GM19452 (cell line): ENCODE data around the gene BRIX1.
"Not testable (repeated sequence)": the region's sequence is repeated elsewhere in the genome, so short reads cannot be mapped to it uniquely, and the experiment has no call there.

Experiments
- ATAC-seq: cut with Tn5 transposase; IDR thresholded peaks from one replicate; pipeline ENCODE4 v1.9.1; 2021; ENCODE audit not compliant: unreplicated experiment

The BRIX1 gene

GRCh38 chr5:34914671-34915138, 806 bp upstream of the BRIX1 start:
- ATAC-seq, result peak; percentile 14

DNA sequence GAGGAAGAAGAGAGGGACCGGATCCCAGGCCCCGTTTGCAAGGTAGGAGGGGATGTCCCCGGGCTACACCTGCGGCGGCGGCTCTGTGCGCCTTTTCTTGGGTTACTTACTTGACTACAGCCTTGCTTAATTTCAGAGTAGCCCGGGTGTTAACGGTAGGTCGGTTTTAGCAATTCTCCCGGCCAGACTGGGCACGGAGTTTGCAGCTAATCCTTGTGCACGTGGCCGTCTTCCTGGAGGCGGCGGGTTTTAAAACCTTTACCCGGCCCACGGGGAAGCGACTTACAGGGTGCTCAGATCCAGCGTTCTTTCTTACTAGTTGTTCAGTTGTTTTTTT, 313 bp downstream of the BRIX1 start:
- peak; percentile 14 for ATAC-seq

- ATAC-seq, result no peak
These were observed 1.0 kb downstream of the BRIX1 start for GRCh38 chr5:34916518-34916917.

- no peak for ATAC-seq
These were observed 2.5 kb downstream of the BRIX1 start for GRCh38 chr5:34918025-34918424.

DNA sequence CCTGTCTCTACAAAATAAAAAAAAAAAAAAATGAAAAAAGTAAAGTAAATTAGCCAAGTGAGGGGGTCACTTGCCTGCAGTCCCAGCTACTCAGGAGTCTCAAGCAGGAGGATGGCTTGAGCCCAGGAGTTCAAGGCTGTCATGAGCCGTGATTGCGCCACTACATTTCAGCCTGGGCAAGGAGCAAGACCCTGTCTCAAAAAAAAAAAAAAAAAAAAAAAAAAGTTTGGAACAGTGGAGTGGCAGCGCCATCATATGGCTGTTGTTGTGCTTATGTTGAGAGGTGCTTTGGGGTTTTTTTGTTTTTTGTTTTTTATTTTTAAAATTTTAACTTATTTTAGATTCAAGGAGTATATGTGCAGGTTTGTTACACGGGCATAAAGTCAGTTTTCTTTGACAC, 3.6 kb downstream of the BRIX1 start:
- ATAC-seq, result no peak

GRCh38 chr5:34923256-34923655, 7.7 kb downstream of the BRIX1 start:
- ATAC-seq, result not testable (repeated sequence)

DNA sequence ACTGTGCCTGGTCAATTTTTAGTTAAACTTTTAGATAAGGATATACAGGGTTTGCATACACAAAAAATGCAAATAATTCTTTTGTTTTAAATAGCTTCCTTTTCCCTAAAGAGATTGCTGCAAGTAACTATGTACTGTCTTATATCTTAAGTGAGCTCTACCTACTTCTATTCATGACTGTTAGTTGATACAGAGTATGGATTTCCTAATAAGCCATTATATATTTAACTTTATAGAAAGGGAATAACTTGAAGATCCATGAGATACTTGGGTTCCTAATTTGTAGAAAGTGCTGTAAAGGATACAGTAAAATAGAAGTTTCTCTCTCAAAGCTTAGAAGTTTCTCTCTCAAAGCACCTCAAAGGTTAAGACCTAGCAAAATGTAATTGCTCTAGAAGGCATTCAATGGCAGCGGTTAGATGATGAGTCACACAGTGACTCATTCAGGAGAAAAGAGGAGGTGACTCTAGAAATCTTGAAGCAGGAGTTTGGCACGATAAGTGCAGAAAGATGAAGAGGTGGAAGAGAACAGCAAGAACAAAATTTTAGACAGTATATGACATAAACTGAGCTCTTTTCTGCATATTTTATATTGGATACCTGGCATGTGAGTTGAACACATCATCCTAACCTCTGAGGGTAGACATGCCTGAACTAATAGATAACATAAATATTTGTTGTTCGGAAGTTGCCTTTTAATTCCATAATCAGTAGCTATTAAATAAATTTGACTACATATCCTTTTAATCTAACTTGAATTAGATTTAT, 8.4 kb downstream of the BRIX1 start:
- ATAC-seq, result peak; percentile 60

GRCh38 chr5:34924462-34924765, 8.9 kb downstream of the BRIX1 start:
- ATAC-seq, result no peak

GRCh38 chr5:34926318-34926888, 10.9 kb downstream of the BRIX1 start:
- ATAC-seq, result no peak

DNA sequence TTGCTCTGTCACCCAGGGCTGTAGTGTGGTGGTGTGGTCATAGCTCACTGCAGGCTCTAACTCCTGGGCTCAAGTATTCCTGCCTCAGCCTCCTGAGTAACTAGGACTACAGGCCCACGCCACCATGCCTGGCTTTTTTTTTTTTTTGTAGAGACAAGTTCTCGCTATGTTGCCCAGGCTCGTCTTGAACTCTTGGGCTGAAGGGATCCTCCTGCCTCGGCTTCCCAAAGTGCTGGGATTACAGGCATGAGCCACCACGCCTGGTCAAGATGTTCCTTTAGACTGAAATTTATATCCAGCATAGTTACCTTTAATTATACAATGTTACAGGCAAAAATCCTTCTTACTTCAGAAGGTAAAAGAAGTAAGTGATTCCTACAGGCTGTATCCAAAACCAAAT, 12.3 kb downstream of the BRIX1 start:
- no peak for ATAC-seq

DNA sequence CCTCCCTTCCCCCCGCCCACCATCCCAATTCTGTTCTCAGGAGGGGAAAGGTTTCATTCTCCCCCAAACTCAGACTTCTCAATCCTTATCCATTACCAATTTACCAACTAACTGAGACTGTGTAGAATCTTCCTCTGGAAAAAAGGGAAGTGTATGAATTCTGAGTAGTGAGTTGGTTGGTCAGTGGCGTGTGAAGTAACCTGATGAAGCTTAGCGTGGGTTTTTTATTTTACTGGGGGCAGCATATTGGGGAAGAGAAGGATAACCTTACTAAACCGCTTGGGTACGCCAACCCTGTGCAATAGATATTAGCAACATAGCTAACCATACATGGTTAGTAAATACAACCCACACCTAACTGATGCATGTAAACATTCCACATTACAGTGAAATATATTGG, 12.8 kb downstream of the BRIX1 start:
- ATAC-seq, result no peak

- ATAC-seq, result peak; percentile 81
These were observed 13.7 kb downstream of the BRIX1 start, which contains the start of gene DNAJC21 for GRCh38 chr5:34929134-34929719. Gene DNAJC21 (plus strand): TSS chr5:34929559. CDS start chr5:34929820, 261 bp downstream.

GRCh38 chr5:34929720-34930461, 14.4 kb downstream of the BRIX1 start:
- peak; percentile 71 for ATAC-seq

DNA sequence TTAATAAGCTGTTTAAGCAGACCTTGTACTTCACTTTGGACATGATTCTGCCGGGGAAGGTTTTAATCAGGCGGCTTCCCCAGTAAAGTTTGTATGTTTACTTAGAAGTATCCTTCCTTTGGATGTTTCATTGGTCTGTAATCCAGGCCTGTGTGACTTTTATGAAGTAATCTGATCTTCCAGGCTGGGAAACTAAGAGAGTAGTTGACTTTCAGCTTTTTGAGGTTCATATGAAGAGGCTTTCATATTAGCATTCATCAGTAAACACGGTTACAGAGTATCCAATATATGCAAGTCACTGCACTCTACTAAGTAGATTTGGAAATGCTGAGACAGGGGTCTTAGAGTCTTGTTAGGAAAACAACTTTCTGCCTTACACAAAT, 14.9 kb downstream of the BRIX1 start:
- ATAC-seq, result no peak

- ATAC-seq, result no peak
These were observed 15.4 kb downstream of the BRIX1 start for GRCh38 chr5:34930870-34931269.

GRCh38 chr5:34932947-34933346, 17.4 kb downstream of the BRIX1 start:
- no peak for ATAC-seq

GRCh38 chr5:34941936-34942335, 26.4 kb downstream of the BRIX1 start:
- ATAC-seq, result no peak

DNA sequence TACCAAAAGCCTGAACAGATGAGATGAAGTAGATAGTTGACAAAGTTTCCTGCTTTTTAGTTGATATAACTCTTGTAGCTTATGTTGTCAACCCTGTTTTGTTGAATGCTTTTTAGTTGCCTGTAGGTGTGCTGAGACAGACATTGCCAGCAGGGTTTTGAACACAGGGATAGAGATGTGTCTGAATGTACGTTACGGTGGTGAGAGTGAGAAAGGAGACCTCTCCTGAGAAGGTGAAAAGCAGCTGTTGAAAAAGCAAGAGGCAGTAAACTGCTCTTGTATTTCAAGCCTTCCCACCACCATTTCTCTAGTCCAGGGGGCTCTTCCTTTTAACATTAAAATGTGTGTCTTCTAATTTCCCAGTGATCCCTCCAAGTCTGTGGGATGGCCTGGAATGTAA, 28.5 kb downstream of the BRIX1 start:
- no peak for ATAC-seq

- ATAC-seq, result no peak
These were observed 29.0 kb downstream of the BRIX1 start for GRCh38 chr5:34944460-34945047.

- no peak for ATAC-seq
These were observed 41.8 kb downstream of the BRIX1 start for GRCh38 chr5:34957321-34957720.

DNA sequence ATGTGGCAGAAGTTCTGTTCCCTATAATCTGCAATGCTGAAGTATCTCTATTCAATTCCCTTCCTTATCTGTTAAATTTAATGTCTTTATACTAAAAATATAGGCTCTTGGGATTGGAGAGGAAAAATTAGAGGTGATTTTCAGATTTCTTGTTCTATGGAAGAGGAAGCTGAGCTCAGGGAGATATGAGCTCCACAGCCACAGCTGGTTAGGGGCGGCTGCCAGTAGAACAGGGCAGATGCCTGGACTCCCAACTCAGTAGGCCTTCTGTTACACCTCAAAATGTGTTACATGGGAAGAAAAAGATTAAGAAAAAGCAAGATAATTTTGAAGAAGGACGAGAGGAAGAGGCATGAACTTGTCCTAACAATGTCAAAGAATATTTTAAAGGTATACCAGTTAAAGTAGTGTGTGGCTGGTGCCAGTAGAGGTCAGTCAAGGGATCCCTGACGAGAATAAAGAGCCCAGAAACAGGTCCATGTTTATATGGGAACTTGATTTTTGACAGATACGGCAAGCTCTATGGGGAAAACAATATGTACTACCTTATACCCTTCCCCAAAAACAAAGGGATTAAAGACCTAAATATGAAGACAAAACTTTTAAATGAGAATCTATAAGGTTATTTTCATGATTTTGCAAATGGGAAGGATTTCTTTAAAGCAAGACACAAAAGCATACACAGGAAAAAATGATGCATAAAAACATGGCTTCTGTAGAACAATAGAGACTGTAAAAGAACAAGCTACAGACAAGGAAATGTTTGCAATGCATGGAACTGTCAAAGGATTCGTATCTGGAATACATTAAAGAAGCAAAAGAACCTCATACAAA, 42.6 kb downstream of the BRIX1 start:
- ATAC-seq, result no peak
